NCI-H2196 treated with DMSO at 0.1 percent for 48 hours (cell line): ENCODE results near the gene CHPT1.

ENCODE experiments used
- DNase-seq: peaks from one replicate; lab custom pipeline; 2025; ENCODE audit not compliant: unreplicated experiment; lab: John Stamatoyannopoulos, UW

Gene CHPT1

GRCh38 chr12:101761350-101761749 is 63.9 kb downstream of the CHPT1 start:
- DNase-seq, result no peak

GRCh38 chr12:101761781-101762180 is 64.3 kb downstream of the CHPT1 start:
- DNase-seq, result no peak

GRCh38 chr12:101763246-101763931 is 65.9 kb downstream of the CHPT1 start:
- DNase-seq, result no peak

DNA sequence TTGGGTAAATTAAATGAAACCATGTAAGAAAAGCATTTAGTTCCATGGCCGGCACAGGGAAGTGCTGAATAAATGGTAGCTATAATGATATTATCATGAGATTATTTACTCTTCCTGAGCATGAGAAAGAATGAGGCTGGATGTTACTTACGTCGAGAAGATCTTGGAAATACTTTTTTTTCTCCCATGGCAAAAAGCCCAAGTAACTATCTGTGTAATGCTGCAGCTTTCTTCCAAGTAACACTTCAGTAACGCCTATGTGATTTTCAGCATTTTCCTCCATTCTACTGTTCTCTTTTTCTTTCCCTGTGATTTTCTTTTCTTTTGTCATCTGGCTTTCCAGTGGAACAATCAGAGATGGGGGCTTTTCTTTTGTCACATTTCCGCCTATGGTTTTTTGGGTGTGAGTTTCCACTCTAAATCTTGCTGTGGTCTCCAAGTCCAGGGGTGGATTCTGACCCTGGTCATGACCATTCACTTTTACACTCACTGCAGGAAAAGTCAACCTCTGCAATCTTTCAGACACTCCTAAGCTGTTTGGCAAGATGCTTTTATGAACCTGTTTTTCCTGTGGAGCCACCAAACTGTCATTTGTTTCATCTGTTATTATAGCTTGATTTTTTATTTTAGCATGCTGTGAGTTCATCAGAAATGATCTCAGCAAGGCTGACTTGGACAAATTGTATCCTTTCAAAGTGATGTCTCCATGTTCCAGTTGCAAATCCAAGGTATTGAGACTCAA is 66.8 kb downstream of the CHPT1 start:
- no peak for DNase-seq

- no peak for DNase-seq
These were observed 70.1 kb downstream of the CHPT1 start for GRCh38 chr12:101767537-101767936.

GRCh38 chr12:101768781-101769180 is 71.3 kb downstream of the CHPT1 start:
- no peak for DNase-seq

DNA sequence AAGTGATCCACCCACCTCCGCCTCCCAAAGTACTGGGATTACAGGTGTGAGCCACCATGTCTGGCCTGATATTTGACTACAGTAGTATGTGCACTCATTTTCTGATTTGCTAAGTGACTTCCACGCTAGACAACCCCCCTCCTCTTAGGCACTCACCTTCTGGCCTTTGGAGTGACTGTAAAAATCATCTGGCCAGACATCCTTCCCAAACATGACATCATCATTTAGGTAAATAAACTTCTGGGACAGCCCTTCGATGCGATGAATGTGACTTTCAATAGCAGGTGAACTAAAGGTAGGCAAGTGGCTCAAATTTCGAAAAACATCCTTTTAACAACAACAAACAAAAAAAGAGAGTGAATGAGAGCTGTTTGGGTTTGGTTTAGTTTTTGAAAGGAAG is 72.4 kb downstream of the CHPT1 start:
- DNase-seq, result peak; percentile 30

GRCh38 chr12:101772012-101772775 is 74.8 kb downstream of the CHPT1 start:
- DNase-seq, result no peak

- peak; percentile 29 for DNase-seq
These were observed 76.3 kb downstream of the CHPT1 start for GRCh38 chr12:101773650-101774162.

DNA sequence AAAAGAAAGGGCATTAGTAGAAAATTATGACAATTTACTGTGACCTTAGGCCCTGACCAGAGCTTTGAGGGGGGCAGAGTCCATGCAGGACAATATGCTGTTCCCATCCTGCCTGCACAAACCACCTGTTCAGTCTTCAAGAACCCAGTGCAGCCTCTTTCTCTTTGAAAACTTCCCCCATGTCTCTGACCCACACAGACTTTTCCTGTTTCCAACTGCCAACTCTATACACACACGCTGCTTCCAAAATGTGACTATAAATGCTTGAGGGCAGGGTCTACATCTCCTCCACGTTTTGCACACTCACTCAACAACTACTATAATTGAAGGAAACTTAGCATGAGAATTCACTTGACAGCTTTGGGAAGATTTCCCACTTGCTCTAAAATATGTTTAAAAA is 78.4 kb downstream of the CHPT1 start:
- no peak for DNase-seq

DNA sequence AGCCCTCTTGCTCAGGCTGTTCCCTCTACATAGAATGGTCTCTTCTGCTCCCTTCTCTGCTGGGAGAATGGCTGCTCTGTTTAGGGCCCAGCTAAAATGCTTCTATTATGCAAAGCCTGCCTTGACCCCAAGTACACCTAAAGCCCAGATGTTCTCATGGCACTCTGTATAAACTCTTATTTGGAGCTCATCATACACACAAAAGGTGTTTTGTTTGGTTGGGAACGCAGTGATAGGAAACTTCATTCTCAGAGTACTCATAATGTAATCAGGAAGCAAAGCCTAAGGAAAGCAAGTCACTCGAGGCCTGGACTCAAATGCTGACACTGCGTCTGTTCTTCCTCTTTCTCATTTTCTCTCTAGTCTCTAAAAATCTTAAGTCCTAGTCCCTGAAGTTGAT is 80.0 kb downstream of the CHPT1 start:
- DNase-seq, result no peak

GRCh38 chr12:101777978-101778377 is 80.5 kb downstream of the CHPT1 start:
- no peak for DNase-seq
